ENCODE measurements around the gene SLK.

Gene SLK

DNA sequence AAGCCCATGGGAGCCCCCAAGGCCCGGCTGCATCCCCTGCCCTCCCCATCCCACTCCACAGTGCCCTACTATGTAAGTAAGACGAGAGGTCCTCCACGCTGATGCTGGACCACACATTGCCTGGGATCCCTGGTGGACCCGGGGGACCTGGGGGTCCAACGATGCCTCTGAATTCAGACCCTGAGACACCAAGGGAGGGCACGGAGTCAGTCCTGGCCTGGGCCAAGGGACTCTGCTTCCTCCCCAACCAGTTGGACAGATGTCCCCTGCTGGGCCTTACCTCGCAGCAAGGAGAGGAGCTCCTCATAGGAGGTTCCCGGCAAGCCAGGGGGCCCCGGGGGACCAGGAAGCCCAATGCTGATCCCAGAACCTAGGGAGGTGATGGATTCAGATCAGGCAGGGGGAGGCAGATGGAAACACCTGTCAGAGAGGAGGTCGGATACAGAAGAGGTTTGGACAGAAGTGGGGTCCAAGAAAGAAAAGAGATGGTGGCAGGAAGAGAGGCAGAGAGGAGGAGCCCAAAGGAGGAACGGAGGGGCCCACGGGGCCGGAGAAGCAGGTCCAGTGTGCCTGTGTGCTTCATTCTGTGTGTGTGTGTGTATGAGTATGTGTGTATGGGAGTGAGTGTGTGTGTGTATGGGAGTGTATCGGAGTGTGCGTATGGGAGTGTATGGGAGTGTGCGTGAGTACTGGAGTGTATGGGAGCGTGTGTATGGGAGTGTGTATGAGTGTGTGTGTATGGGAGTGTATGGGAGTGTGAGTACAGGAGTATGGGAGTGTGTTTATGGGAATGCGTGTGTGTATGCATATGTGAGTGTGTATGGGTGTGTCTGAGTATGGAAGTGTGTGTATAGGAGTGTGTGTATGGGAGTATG is 68.5 kb downstream of the SLK start:
- DNase-seq = no peak

GRCh38 chr10:104036069-104036384 is 69.1 kb downstream of the SLK start:
- no peak for DNase-seq

GRCh38 chr10:104036518-104037260 is 69.7 kb downstream of the SLK start:
- no peak for DNase-seq

GRCh38 chr10:104037261-104037951 is 70.5 kb downstream of the SLK start:
- DNase-seq = no peak

DNA sequence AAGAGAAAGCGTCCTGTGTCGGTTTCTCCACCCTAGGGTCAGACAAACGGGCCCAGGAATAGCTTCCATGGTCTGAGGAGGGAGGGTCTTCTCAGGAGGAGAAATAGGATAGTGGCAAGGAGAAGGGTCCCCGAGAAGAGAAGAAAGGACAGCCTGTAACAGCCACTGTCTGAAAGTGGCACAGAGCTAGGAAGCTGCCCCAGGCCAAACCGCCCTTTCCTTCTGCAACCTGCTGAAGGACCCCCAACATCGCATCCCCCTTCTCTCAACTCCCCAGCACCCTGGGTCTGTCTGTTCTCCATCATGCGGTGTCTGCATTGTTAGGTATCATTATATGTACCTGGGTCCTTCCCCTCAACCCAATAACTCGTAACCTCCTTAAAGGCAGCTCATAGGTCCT is 71.6 kb downstream of the SLK start:
- no peak for DNase-seq

DNA sequence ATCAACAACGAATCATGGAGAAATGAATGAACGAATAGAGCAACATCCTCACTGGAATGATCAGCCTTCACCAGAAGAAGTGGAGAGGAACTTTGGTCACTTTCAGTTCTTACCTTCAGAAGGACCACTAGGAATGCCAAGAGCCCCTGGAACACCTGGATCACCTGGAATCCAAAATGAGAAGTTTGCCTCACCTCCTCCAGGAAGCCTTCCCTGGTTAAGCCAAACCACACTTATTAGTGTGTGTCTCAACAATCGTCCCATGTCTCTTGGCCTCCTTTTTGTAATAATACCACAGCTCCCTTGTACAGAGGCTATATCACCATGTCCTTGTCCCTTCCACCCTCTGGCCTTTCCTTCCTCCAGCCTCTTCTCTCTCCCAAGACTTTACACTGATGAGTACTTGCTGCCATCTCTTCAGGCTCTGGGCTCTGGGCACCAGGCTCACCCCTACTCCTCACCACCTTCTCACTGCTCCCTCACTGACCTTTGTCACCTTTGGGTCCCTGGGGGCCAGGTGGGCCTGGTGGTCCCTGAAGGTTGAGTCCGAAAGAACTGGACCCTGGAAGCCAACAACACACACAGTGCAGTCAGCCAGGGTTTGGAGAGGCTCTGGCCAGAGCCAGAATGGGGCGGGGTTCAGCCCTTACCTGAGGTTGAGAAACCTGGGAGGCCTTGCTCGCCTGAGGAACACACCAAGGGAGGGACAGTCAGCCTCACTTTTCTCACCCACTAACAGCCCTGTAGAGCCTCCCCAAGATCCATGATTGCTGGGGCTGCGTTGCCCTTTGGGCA is 72.2 kb downstream of the SLK start:
- DNase-seq = no peak

- DNase-seq = no peak
Observed at GRCh38 chr10:104040382-104040781, 73.4 kb downstream of the SLK start.

DNA sequence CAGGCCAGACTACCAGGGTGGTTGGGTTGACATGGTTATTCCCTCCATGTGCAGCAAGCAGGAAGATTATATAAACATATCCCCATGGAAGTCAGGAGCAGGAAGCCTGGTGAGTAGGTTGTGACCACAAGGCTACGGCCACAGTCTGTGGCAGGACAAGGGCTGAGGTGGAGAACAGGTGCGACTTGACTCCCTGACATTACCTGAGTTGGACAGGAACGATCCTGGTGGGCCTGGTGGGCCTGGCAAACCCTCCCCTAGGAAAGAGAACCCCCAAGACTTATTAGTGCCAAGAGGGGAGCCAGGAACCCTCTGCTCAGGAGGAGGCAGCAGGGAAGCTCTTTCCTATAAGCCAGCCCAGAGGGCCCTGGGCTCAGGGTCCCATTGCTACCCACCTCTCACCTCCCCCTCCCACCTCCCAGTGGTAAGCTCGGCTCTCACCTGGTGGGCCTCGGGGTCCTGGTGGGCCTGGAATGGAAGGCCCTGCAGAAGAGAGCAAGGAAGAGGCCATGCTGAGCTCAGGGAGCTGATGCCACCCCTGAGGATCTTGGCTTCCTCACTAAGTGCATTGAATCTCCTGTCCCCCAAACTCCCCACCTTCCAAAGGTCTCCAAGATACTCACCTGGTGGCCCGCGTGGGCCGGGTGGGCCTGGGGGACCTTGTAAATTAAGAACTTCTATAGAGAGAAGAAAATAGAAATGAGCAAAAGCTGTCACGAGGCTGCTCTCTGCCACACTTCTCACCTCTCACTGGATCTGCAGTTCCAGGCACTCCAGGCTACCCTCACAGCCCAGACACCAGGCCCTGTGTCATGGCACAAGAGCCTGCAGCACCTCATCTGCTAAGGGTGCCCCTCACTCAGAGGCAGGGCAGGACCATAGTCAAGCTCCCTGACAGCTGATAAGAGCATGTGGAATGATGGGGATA is 74.2 kb downstream of the SLK start:
- DNase-seq = no peak

DNA sequence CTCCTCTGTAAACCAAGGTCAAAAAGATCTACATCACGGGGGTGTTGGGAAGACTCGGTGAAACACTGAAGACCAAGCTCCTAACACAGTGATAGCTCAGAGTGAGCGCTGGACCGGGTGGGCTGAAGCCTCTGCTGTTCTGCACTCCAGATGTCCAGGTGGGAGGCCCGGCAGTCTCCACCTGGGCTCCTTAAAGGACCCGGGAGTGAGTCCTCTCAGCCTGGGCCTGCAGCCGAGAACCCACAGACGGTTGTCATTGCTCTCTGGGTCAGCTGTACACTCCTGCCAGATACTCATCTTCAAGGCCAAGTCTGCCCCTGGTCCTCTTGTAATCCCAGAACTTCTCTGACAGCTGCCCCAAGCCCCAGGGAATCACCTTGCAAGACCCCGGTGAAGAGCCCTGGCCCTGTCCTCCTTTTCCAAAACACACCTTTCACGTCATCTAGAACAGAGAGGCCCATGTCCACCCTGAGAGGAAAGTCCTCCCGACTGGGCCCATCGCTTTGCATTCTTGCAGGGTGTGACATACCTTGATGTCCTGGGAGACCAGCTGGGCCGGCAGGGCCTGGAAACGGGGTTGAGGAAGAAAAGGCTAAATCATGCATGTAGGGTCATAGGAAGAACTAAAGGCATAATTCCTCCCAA is 75.1 kb downstream of the SLK start:
- DNase-seq = no peak

DNA sequence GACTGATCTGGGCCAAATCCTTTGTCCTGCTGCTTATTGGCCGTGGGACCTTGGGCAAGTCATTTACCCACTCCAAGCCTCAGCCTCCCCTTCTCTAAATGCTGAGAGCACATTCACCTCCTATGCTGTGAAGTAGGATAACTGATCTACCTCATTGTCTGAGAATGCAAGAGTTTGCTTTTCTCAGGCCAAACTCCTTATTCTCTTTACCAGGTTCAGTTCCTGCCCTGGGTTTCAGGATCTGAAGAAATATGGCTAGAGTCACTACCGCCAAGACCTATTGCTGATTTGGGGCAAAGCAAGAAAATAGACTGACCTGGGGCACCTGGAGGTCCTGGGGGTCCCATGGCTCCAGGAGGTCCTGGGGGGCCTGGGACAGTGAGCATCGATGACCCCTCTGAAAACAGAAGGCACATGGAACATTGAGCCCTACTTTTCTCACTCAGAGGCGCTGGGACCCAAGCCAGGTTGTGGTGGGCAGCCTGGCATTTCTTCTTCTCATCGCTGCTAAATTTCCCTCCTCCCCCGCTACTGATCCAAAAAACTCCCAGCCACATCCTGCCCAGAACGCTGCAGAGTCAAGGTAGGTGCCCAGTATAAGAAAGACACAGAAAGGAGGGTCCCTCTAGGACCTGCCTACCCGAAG is 76.4 kb downstream of the SLK start:
- no peak for DNase-seq

DNA sequence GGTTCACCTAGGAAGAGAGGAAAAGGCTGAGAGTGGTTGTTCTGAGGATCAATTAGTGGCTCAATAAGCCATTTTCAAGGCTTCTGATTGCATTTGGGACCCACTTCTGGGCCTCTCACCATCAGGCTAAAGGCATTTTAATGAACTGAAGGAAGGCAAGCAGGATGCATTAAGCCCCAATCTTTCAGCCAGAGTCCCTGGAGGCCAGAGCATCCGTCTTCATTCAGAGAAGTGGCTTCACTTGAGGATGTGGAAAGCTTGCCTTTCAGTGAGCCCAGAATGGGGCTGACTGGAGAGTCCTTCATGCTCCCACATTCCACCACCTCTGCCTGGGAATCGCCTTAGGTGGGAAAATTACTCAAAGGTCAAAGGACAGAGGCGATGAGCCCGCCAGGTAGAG is 76.9 kb downstream of the SLK start:
- DNase-seq = no peak

DNA sequence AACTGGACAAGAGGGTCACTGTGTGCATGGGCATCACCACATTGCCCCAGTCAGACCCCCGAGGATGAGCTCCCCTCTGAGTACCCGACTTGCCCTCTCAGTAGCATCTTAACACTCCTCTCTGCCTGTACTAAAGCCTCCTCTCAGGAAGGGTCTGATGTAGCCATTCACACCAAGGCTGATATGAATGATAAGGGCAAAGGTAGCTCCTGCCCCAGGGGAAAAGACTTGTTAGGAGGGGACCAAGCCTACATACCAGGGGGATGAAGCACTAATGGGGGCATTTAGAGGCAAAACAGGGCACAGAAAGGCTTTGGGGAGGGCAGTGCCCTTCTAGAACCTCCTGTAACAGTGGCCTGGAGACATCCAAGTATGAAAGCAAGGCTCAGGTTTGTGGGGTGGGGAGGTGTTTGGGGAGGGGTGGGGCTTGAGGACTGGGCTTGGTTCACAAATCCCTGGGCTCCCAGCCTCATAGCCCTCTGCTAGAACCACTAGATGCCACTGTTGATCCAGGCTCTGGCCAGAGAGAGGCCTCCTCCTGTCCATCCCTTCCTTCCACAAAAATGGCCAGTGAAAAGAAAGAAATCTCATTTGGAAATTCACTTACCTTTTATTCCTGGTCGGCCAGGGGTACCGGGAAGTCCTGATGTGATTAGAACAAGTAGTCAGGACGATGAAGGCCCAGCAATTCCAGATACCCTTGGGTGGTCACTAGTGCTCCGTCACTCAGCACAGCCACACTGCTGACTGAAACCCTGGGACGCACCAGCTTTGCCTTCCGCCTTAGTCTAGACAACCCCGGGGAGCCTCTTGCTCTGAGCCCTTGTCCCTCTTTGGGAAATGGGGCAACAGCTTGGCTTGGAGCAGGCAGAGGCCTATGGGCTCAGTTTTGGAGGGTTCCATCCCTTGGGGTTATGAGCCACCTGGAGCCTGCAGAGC is 78.5 kb downstream of the SLK start:
- DNase-seq = peak; percentile 11

DNA sequence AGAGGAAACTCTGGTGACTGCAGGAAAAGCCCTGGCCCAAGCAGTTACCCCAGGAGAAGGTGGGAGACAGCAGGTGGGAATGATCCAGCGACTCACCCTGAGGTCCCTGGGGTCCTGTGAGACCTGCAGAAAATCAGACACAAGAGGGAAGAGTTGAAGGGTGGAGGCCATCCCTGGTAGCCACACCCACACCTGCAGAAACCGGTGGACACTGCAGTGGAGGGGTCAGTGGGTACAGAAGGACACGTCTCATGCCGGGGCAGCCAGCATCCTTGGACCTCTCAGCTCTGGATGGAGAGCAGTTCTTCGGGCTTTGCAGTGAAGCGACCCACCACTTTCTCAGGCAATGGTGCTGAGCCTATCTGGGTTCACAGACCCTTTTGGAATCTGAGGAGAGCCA is 79.7 kb downstream of the SLK start:
- DNase-seq = no peak

DNA sequence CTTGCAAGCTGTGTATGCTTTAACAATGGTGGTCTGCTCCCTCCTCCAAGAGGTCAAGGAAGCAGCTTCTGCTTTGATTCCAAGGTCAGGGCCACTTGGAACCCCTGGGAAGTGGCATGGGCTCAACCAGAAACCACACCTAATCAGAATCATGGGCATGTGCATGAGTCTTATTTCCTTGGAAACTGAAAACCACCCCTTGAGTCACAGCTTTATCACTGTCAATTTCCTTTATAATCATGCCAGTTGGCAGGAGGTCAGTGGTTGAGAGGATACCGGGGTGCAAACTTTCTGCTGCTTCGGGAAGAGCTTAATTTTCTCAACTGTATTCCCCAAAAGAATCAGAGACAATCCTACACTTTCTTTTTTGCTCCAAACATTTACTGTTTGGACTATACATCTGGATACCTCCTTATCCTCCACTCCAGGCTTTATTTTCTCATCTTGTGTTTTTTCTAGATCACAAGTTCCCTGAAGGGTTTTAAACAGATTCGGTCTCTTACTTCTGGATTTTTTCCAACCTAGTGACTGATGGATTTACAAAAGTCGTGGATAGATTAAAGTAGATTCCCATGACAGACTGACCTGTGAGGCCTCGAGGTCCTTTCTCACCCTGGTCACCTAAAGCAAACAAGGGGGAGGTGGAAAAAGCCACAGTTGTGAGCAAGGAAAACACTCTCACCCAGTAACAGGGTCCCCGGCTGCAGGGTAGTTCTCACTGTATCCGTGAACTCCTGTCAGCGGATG is 82.7 kb downstream of the SLK start:
- DNase-seq = no peak

DNA sequence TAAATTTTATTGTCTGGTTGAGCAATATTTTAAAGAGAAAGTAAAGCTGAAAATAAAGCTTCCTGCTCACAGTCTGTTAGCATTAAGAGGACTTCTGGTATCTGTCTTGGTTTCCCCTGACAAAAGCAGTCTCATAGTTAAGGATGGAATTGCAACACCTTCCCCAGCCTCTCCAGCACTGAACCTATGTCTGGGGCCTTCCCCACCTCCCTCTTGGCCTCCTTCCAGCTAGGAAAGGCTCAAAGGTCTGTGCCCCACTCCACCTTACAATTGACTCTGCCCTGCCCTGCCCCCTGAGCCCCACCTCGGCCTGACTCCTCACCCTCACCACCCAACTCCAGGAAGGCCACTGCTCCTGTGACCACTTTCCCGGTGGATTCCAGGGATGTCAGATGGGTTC is 85.5 kb downstream of the SLK start:
- DNase-seq = no peak

- no peak for DNase-seq
Observed at GRCh38 chr10:104053201-104053600, 86.3 kb downstream of the SLK start.

GRCh38 chr10:104054430-104054829 is 87.5 kb downstream of the SLK start:
- DNase-seq = no peak

GRCh38 chr10:104056619-104057273 is 89.8 kb downstream of the SLK start:
- no peak for DNase-seq

Data from stimulated activated CD4-positive, alpha-beta T cell treated with anti-CD3 and anti-CD28 coated beads, Interleukin-4, amount 100 ng/mL, for 24 hours (primary cell).